Occipital lobe (tissue), 2 donors: ENCODE measurements around the gene SNRNP25. TPM values are rescaled to one million over a fixed set of nuclear protein-coding genes. Genes with fewer than 3 reads are reported as not detected.
"Not testable (repeated sequence)": the region's sequence is repeated elsewhere in the genome, so short reads cannot be mapped to it uniquely, and the experiment has no call there.

Experiments
- DNase-seq: peaks from one replicate; lab custom pipeline; 2025; lab: John Stamatoyannopoulos, UW
- total RNA-seq: library from RNA; depleted of rRNA; stranded (reverse); fragments of >200 nt; gene quantifications from one replicate; pipeline ENCODE4 v1.2.3, GENCODE V29; 2014

The SNRNP25 gene
- total RNA-seq, 1 donor from 2014 or later, result 11.4 TPM

- DNase-seq, result no peak
These were observed 12.1 kb upstream of the SNRNP25 start for GRCh38 chr16:41439-42068.

GRCh38 chr16:42069-42457 lies 11.6 kb upstream of the SNRNP25 start:
- DNase-seq, result no peak

- no peak for DNase-seq
These were observed 10.9 kb upstream of the SNRNP25 start for GRCh38 chr16:42691-43090.

GRCh38 chr16:43294-43693 lies 10.3 kb upstream of the SNRNP25 start:
- DNase-seq, result no peak

GRCh38 chr16:44655-45054 lies 9.0 kb upstream of the SNRNP25 start:
- no peak for DNase-seq

GRCh38 chr16:45454-45853 lies 8.2 kb upstream of the SNRNP25 start:
- no peak for DNase-seq

GRCh38 chr16:46510-46909 lies 7.1 kb upstream of the SNRNP25 start:
- DNase-seq, result not testable (repeated sequence)

GRCh38 chr16:47234-47633 lies 6.4 kb upstream of the SNRNP25 start:
- no peak for DNase-seq

GRCh38 chr16:50769-51591 lies 2.6 kb upstream of the SNRNP25 start:
- DNase-seq, result no peak

GRCh38 chr16:54237-54581 lies 581 bp downstream of the SNRNP25 start:
- DNase-seq, result no peak

- no peak for DNase-seq
These were observed 2.0 kb downstream of the SNRNP25 start for GRCh38 chr16:55571-56136.

- no peak for DNase-seq
These were observed 2.8 kb downstream of the SNRNP25 start for GRCh38 chr16:56231-56927.

- no peak for DNase-seq
These were observed 4.1 kb downstream of the SNRNP25 start for GRCh38 chr16:57711-58110.

- DNase-seq, result no peak
These were observed 5.1 kb downstream of the SNRNP25 start for GRCh38 chr16:58491-59439.

GRCh38 chr16:59440-60059 lies 5.9 kb downstream of the SNRNP25 start:
- DNase-seq, result no peak

- DNase-seq, result no peak
These were observed 6.5 kb downstream of the SNRNP25 start for GRCh38 chr16:60166-60565.

- no peak for DNase-seq
These were observed 7.6 kb downstream of the SNRNP25 start for GRCh38 chr16:60929-61878.

GRCh38 chr16:61879-62281 lies 8.3 kb downstream of the SNRNP25 start:
- no peak for DNase-seq

- no peak for DNase-seq
These were observed 8.8 kb downstream of the SNRNP25 start for GRCh38 chr16:62283-62967.
